HEK293 (cell line): ENCODE data around the gene FIBP.

Source experiments
- CTCF ChIA-PET: fragments of 350-600 bp; formaldehyde crosslinking; extraction: SDS; loops from one replicate; lab custom pipeline; 2021; ENCODE audit warnings: antibody characterized with exemption; lab: Yijun Ruan, JAX
- POLR2A ChIA-PET: fragments of 300-600 bp; formaldehyde crosslinking; extraction: SDS; loops from one replicate; lab custom pipeline; 2020; ENCODE audit warnings: antibody characterized with exemption, inconsistent platforms; lab: Yijun Ruan, JAX
- H3K27ac ChIP-seq: fragments of 200-500 bp; sonication (Bioruptor generic); 2 replicates; pipeline ENCODE4 v1.5.1; 2014; ENCODE audit warnings: low read depth, low read length, control low read depth, inconsistent platforms; ENCODE audit errors: extremely low read depth
- H3K36me3 ChIP-seq, 2 experiments: fragments of 200-500 bp in 1 of 2; sonication (Bioruptor generic) in 1 of 2; 1 replicate in 1 of 2; 2 replicates in 1 of 2; pipeline ENCODE4 v1.5.1; 2014 to 2017; ENCODE audit warnings: inconsistent platforms in 2 of 2, low read length in 2 of 2; ENCODE audit not compliant: control insufficient read depth in 2 of 2, insufficient read depth in 1 of 2
- H3K4me1 ChIP-seq: fragments of 200-500 bp; sonication (Bioruptor generic); 2 replicates; pipeline ENCODE4 v1.5.1; 2014; ENCODE audit warnings: mild to moderate bottlenecking, low read length, inconsistent platforms; ENCODE audit not compliant: control insufficient read depth, insufficient read depth
- H3K4me3 ChIP-seq: 2 replicates; pipeline ENCODE4 v1.5.1; 2011; ENCODE audit warnings: low read depth, mild to moderate bottlenecking, control low read depth, low read length, moderate library complexity
- H3K9me3 ChIP-seq: fragments of 200-500 bp; sonication (Bioruptor generic); 2 replicates; pipeline ENCODE4 v1.5.1; 2014; ENCODE audit warnings: low read depth, low read length, inconsistent platforms; ENCODE audit not compliant: control insufficient read depth, insufficient read depth
- KLF16 ChIP-seq: fragments of 450-650 bp; formaldehyde crosslinking; IDR thresholded peaks from 2 replicates; pipeline ENCODE4 v1.5.1; 2017; ENCODE audit warnings: missing biosample characterization, missing genetic modification characterization
- MEIS1 ChIP-seq: sonication (generic); formaldehyde crosslinking; IDR thresholded peaks from 2 replicates; pipeline ENCODE4 v1.8.1; 2022; ENCODE audit warnings: missing genetic modification reagents, mild to moderate bottlenecking, borderline replicate concordance
- SP2 ChIP-seq: fragments of 450-650 bp; formaldehyde crosslinking; IDR thresholded peaks from 2 replicates; pipeline ENCODE4 v1.5.1; 2016; ENCODE audit warnings: missing biosample characterization, missing genetic modification characterization
- TRIM28 ChIP-seq: IDR thresholded peaks from 2 replicates; pipeline ENCODE4 v1.6.1; 2011; ENCODE audit warnings: low read length, control low read depth, borderline replicate concordance
- ZBTB10 ChIP-seq: fragments of 450-650 bp; formaldehyde crosslinking; IDR thresholded peaks from 2 replicates; pipeline ENCODE4 v1.5.1; 2016; ENCODE audit warnings: missing biosample characterization, missing genetic modification characterization
- ZBTB26 ChIP-seq: fragments of 450-650 bp; formaldehyde crosslinking; optimal IDR thresholded peaks from 2 replicates; pipeline ENCODE3; 2016; ENCODE audit warnings: missing biosample characterization, mild to moderate bottlenecking, missing genetic modification characterization
- ZBTB44 ChIP-seq: fragments of 450-650 bp; IDR thresholded peaks from 2 replicates; pipeline ENCODE4 v1.5.1; 2018; ENCODE audit warnings: missing biosample characterization, mild to moderate bottlenecking, missing genetic modification characterization
- ZBTB8A ChIP-seq: fragments of 450-650 bp; formaldehyde crosslinking; IDR thresholded peaks from 2 replicates; pipeline ENCODE4 v1.5.1; 2016; ENCODE audit warnings: missing biosample characterization, missing genetic modification characterization
- ZEB2 ChIP-seq: fragments of 450-650 bp; formaldehyde crosslinking; IDR thresholded peaks from 2 replicates; pipeline ENCODE4 v1.5.1; 2016; ENCODE audit warnings: missing biosample characterization, missing genetic modification characterization
- ZNF155 ChIP-seq: fragments of 450-650 bp; formaldehyde crosslinking; IDR thresholded peaks from 2 replicates; pipeline ENCODE4 v1.5.1; 2016; ENCODE audit warnings: missing biosample characterization, missing genetic modification characterization
- ZNF211 ChIP-seq: fragments of 450-650 bp; formaldehyde crosslinking; IDR thresholded peaks from 2 replicates; pipeline ENCODE4 v1.5.1; 2016; ENCODE audit warnings: low read depth, missing biosample characterization, missing genetic modification characterization
- ZNF292 ChIP-seq: fragments of 450-650 bp; formaldehyde crosslinking; IDR thresholded peaks from 2 replicates; pipeline ENCODE4 v1.5.1; 2016; ENCODE audit warnings: low read depth, missing biosample characterization, missing genetic modification characterization, borderline replicate concordance
- ZNF302 ChIP-seq: fragments of 450-650 bp; formaldehyde crosslinking; IDR thresholded peaks from 2 replicates; pipeline ENCODE4 v1.5.1; 2016; ENCODE audit warnings: missing biosample characterization, missing genetic modification characterization, low read depth
- ZNF341 ChIP-seq: fragments of 450-650 bp; formaldehyde crosslinking; IDR thresholded peaks from 2 replicates; pipeline ENCODE4; 2016; ENCODE audit warnings: low read depth, missing biosample characterization, missing genetic modification characterization
- ZNF398 ChIP-seq: fragments of 450-650 bp; formaldehyde crosslinking; IDR thresholded peaks from 2 replicates; pipeline ENCODE4 v1.5.1; 2017; ENCODE audit warnings: missing biosample characterization, missing genetic modification characterization
- ZNF423 ChIP-seq: fragments of 450-650 bp; formaldehyde crosslinking; IDR thresholded peaks from 2 replicates; pipeline ENCODE4 v1.5.1; 2016; ENCODE audit warnings: missing biosample characterization, missing genetic modification characterization
- ZNF621 ChIP-seq: fragments of 450-650 bp; formaldehyde crosslinking; IDR thresholded peaks from 2 replicates; pipeline ENCODE4 v1.5.1; 2017; ENCODE audit warnings: missing biosample characterization, missing genetic modification characterization
- ZNF654 ChIP-seq: fragments of 450-650 bp; formaldehyde crosslinking; IDR thresholded peaks from 2 replicates; pipeline ENCODE4 v1.5.1; 2016; ENCODE audit warnings: low read depth, missing biosample characterization, missing genetic modification characterization
- ZNF76 ChIP-seq: fragments of 450-650 bp; formaldehyde crosslinking; IDR thresholded peaks from 2 replicates; pipeline ENCODE4; 2016; ENCODE audit warnings: low read depth, missing biosample characterization, missing genetic modification characterization, borderline replicate concordance

Gene FIBP

GRCh38 chr11:65857853-65858680, 30.2 kb downstream of the FIBP start, which contains the start of gene CFL1 (continued):
- TF ChIP-seq ZBTB10 (tag by site-specific recombination) (peak; percentile 43), ZNF292 (no peak), ZNF654 (tag by site-specific recombination) (no peak), ZNF302 (no peak)

- peak overlapping the region; percentile 95 for H3K4me3 ChIP-seq
- POLR2A ChIA-PET, result interaction anchor here (0.6 to 6.5 kb wide), 13 partner anchors 12 to 153 kb away, joined by 3 to 121 read pairs (median 6); partner anchors contain the start of genes BANF1, CCDC85B, EIF1AD and FIBP
- CTCF ChIA-PET, result interaction anchor here (1.1 to 6.3 kb wide), 2 partner anchors 30 to 77 kb away, joined by 3 to 118 read pairs; partner anchors contain the start of genes CCDC85B and FIBP
- H3K4me1 ChIP-seq, result peaks cover 4% of the 10 kb centered on the region; the same call in 1 of the 2 replicates
- H3K36me3 ChIP-seq, result peaks cover 0 to 54% of the 10 kb centered on the region in 2 experiments; a peak in 1 of 3 replicates
- no peaks in the 10 kb centered on the region for H3K9me3 ChIP-seq
- TF ChIP-seq ZBTB26 (tag by site-specific recombination) (peak; percentile 95), ZNF341 (tag by site-specific recombination) (peak; percentile 98), ZBTB44 (tag by site-specific recombination) (no peak), ZNF76 (peak; percentile 45; the same call in 1 of the 2 replicates), ZEB2 (tag by site-specific recombination) (peak; percentile 16), TRIM28 (no peak), MEIS1 (CRISPR knock-in tag) (peak; percentile 28; the same call in 1 of the 2 replicates), ZBTB8A (tag by site-specific recombination) (0 out of 2 replicates have a peak, but pooled peaks have one; percentile 32)
- H3K27ac ChIP-seq, result peak overlapping the region; percentile 79
These were observed 30.8 kb downstream of the FIBP start for GRCh38 chr11:65857500-65857852.

GRCh38 chr11:65856689-65857499, 31.4 kb downstream of the FIBP start:
- Histone ChIP-seq H3K4me3 (peak overlapping the region; percentile 95), H3K9me3 (no peaks in the 10 kb centered on the region), H3K4me1 (peaks cover 4% of the 10 kb centered on the region; the same call in 1 of the 2 replicates), H3K27ac (peak overlapping the region; percentile 79), H3K36me3 (peaks cover 0 to 54% of the 10 kb centered on the region in 2 experiments; a peak in 1 of 3 replicates)
- ChIA-PET POLR2A (interaction anchor here (0.6 to 6.5 kb wide), 9 partner anchors 10 to 281 kb away, joined by 3 to 121 read pairs (median 5); partner anchors contain the start of genes BANF1, CCDC85B, EHBP1L1 and EIF1AD), CTCF (no interaction called here)
- TF ChIP-seq ZNF211 (tag by site-specific recombination) (no peak), ZNF155 (tag by site-specific recombination) (no peak), ZNF398 (tag by site-specific recombination) (no peak), ZBTB10 (tag by site-specific recombination) (0 out of 2 replicates have a peak, but pooled peaks have one; percentile 8), ZNF423 (no peak), ZEB2 (tag by site-specific recombination) (peak; percentile 50; the same call in 1 of the 2 replicates), SP2 (tag by site-specific recombination) (peak; percentile 79), KLF16 (tag by site-specific recombination) (peak; percentile 86), ZNF621 (tag by site-specific recombination) (no peak)
